ELR (cell line): ENCODE measurements around the gene LRRC41.
A peak's percentile ranks its signal among the peaks of the same experiment; 100 is the strongest.
"Not testable (repeated sequence)": the region's sequence is repeated elsewhere in the genome, so short reads cannot be mapped to it uniquely, and the experiment has no call there.

Source experiments
- DNase-seq: peaks from one replicate; pipeline ENCODE4 v3.0.0-alpha.2; 2015; ENCODE audit warnings: low read depth

LRRC41 gene

GRCh38 chr1:46284597-46285564, 18.5 kb downstream of the LRRC41 start:
- DNase-seq = peak; percentile 30

DNA sequence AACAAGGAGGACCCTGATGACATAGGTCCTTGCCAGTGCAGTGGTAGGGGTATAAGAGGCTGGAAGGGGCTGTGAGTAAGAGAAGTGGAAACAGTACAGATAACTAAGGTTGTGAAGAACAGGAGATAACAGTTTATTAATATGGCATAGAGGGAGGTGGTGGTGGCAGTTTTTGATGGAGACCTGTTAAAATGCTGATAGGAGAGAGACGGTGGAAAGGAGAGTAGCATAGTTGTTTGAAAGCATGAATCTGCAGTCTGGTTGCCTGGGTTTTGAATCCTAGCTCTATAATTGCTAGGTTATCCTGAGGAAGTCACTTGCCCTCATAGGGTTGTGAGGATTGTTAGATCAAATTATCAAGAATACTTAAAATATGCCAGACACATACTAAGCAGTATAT, 19.4 kb downstream of the LRRC41 start:
- no peak for DNase-seq

GRCh38 chr1:46281021-46281420, 22.4 kb downstream of the LRRC41 start:
- DNase-seq = no peak

- no peak for DNase-seq
Observed at GRCh38 chr1:46280092-46280491, 23.3 kb downstream of the LRRC41 start.

GRCh38 chr1:46278807-46279206, 24.6 kb downstream of the LRRC41 start:
- peak; percentile 63 for DNase-seq

DNA sequence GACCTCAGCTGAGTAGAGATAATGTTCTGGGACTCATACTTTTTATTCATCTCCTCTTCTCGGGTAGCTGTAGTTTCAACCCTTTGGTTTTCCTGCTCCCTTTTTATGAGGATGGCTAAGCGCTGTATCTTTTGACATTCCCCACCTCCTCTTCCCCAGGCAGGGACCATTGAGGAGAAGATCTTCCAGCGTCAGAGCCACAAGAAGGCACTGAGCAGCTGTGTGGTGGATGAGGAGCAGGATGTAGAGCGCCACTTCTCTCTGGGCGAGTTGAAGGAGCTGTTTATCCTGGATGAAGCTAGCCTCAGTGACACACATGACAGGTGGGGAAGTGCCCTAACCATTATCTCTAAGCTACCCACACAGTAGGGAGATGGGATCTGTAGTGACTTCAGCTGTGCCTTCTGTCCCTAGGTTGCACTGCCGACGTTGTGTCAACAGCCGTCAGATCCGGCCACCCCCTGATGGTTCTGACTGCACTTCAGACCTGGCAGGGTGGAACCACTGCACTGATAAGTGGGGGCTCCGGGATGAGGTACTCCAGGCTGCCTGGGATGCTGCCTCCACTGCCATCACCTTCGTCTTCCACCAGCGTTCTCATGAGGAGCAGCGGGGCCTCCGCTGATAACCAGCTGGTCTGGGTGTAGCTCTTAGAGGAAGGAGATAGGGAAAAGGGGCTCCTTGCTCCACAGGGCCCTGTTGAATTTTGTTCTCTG, 25.6 kb downstream of the LRRC41 start:
- DNase-seq = no peak

- no peak for DNase-seq
Observed at GRCh38 chr1:46275030-46275337, 28.4 kb downstream of the LRRC41 start.

DNA sequence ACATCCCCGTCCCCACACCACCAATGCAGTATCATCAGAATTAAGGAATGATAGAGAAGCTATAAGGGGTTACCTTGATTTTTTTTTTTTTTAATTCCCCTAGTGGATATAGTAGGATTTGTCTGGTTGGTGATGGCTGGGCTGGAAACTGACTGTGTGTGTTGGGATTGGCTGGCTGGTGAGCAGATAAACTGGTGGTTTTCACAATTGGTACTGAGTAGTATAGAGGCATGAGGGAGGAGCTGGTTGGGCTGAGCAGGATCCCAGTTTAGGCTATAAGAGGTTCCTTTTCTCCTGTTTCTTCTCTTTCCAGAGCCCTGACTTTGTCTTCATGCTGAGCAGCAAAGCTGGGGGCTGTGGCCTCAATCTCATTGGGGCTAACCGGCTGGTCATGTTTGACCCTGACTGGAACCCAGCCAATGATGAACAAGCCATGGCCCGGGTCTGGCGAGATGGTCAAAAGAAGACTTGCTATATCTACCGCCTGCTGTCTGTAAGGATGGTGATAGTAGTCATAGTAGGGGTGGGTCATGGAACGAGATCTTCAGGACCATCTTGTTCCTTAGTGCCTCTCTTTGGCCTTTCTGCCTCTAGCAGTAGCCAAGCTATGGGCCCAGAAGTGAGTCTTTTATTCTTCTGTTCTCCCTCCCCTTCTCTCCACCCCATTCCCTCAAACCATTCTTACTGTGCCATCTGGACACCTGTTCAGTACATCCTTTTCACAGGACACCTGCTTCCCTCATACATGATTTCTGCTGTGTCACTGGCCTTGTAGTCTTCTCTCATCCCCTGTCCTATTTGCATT, 29.0 kb downstream of the LRRC41 start:
- no peak for DNase-seq

- DNase-seq = no peak
Observed at GRCh38 chr1:46268578-46268977, 34.8 kb downstream of the LRRC41 start.

GRCh38 chr1:46263146-46263545, 40.3 kb downstream of the LRRC41 start:
- DNase-seq = no peak

DNA sequence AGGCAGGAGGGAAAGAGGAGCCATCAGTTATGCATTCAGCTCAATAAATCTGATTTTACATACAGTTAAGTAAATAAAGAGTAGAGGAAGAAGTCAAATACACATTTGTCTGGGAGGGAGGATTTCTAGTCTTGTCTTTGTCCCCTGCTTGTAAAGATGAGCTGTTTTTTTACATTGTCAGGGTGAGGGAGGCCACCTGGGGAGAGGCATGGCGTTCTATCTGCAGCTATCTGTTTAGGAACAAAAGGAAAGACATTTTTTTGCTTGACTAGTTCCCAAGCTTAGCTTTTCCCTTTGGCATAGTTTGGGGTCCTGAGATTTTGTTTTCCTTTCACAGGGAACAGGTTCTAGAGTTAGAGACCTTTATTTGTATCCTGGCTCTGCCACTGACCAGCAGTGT, 40.9 kb downstream of the LRRC41 start:
- no peak for DNase-seq

DNA sequence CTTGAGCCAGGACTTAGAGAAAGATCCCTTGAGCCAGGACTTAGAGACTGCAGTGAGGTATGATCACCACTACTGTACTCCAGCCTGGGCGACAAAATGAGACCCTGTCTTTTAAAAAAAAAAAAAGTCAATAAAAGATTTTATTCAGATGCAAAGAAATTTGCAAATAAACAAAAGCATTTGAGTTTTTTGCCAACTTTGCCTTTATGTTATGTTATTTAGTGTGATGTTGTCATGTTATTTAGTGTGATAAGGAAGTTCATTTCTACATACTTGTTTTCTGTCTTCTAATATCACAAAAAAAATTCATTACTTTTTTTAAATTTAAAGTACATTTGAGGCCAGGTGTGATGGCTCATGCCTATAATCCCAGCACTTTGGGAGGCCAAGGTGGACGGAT, 46.9 kb downstream of the LRRC41 start:
- no peak for DNase-seq

DNA sequence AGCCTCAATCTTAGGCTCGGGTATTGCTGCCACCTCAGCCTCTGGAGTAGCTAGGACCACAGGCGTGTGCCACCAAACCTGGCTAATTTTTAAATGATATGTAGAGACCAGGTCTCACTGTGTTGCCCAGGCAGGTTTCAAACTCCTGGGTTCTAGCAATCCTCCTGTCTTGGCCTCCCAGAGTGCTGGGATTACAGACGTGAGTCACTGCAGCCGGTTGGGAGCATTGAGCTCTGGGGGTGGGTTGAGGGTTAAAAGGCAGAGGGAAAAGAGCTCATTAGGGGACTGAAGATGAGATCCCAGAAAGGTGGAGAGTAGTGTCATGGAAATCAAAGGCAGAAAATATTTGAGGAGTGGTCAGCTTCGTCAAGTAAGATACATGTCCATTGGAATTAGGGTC, 48.7 kb downstream of the LRRC41 start:
- DNase-seq = no peak

- DNase-seq = peak; percentile 76
Observed at GRCh38 chr1:46248122-46248920, 55.1 kb downstream of the LRRC41 start.

- peak; percentile 100 for DNase-seq
Observed at GRCh38 chr1:46247436-46248121, 55.8 kb downstream of the LRRC41 start, which contains the start of gene RAD54L. Gene RAD54L (plus strand): TSS chr1:46247763. CDS start chr1:46248406, 643 bp downstream.

DNA sequence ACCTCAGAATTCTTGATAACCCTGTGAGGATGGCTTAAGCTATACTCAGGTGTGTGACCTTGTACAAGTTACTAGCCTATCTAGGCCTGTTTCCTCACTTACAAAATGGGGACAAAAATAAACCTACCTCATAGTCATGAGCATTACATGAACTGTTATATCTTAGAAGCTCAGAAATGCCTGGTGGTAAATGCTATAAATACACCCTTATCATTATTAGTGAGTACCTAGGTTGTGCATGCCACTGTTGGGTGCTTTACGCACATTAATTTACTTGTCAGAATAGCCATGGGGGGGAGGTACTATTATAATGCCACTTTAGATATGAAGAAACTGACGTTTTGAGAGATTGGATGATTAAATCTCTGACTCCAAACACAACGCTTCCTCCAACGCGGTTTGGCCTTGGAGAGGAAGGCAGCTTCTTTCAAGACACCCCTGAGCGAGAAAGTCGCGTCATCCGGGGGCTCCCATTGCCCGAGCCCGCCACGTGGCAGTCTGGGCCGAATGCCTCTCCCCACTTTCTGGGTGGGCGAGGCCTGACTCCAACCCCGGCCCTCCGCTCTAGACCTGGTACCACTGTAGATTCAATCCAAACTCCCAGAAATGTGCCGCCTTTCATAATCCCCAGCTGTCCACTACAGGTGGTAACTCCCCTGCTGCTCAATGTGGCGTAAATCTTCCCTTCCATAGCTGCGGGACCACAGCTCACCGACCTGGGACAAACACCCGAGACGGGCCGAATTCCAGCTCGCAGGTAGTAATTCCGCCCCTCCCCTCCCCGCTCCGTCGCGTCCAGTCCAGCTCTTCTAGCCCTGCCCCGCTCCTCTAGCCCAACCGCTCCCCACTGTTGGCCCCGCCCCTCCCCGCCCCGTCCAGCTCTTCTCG, 56.6 kb downstream of the LRRC41 start:
- peak; percentile 66 for DNase-seq

DNA sequence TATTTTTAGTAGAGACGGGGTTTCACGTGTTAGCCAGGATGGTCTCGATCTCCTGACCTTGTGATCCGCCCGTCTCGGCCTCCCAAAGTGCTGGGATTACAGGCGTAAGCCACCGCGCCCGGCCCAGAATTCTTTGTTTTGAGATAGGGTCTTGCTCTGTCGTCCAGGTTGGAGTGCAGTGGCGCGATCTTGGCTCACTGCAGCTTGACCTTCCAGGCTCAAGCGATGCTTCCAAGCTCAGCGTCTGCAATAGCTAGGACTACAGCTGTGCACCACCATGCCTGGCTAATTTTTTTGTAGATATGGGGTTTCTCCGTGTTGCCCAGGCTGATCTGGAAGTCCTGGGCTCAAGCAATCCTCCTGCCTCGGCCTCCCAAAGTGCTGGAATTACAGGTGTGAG, 57.3 kb downstream of the LRRC41 start:
- DNase-seq = not testable (repeated sequence)

DNA sequence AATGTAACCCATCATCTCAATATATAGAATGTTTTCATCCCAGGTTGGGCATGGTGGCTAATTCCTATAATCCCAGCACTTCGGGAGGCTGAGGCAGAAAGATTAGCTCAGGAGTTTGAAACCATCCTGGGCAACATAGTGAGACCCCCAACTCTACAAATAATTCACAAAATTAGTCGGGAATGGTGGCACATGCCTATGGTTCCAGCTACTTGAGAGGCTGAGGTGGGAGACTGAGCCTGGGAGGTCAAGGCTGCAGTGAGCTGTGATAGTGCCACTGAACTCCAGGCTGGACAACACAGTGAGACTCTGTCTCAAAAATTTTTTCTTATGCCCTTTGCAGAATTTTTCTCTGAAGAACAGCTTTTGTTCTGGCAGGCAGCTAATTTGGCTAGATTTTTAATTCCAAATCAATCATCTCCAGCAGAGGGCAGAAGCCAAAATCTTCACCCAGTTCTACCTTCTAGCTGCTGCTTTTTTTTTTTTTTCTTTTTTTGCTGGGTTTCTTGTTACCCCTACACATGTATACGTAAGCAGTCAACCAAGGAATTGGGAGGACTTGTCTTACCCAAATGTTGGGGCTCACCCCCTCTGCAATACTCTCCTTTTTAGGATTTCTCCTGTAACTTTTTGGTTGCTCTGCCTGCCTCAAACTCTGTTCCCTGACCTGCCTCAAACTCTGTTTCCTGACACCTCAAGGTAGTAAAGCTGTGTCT, 58.6 kb downstream of the LRRC41 start:
- peak; percentile 55 for DNase-seq

DNA sequence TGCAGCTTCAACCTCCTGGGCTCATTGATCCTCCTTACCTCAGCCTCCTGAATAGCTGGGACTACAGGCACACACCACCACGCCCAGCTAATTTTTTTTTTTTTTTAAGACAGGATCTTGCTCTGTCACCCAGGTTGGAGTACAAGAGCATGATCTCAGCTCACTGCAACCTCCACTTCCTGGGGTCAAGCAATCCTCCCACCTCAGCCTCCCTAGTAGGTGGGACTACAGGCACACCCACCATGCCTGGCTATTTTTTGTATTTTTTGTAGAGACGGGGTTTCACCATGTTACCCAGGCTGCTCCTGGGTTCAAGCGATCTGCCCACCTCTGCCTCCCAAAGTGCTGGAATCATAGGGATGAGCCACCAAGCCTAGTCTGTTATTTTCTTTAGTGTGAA, 59.6 kb downstream of the LRRC41 start:
- not testable (repeated sequence) for DNase-seq
